ENCODE data around the gene NOVA2. TPM values are rescaled to one million over a fixed set of nuclear protein-coding genes. Genes with fewer than 3 reads are reported as not detected.

The NOVA2 gene
- polyA plus RNA-seq, 1 donor from 2014 or later: 9.3 TPM

- no peaks in the 10 kb centered on the region for H3K9me3 ChIP-seq (ENCODE audit: low read length)
- peak overlapping the region; percentile 46 for H3K4me2 ChIP-seq (ENCODE audit: low read length)
- TF ChIP-seq RAD21 (conservative IDR thresholded peaks at IDR 0.05) (peak; percentile 8), TAF1 (IDR thresholded peaks at IDR 0.05; ENCODE audit: low read depth) (no peak)
- no peaks in the 10 kb centered on the region for H3F3A ChIP-seq (ENCODE audit: insufficient read depth, low read length, poor library complexity, severe bottlenecking)
- peak overlapping the region; percentile 17 for H2AFZ ChIP-seq (ENCODE audit: low read depth, low read length)
- H3K9me2 ChIP-seq (ENCODE audit: insufficient read depth, low read length): no peaks in the 10 kb centered on the region
- no peaks in the 10 kb centered on the region for H4K20me1 ChIP-seq (ENCODE audit: insufficient read depth)
- peak overlapping the region; percentile 51 for H3K9ac ChIP-seq (ENCODE audit: low read length)
- peak overlapping the region; percentile 71 for H3K4me3 ChIP-seq (ENCODE audit: low read length)
- H3K27ac ChIP-seq (ENCODE audit: low read length): peak overlapping the region; percentile 54
- H3K27me3 ChIP-seq (ENCODE audit: insufficient read depth, low read depth, low read length): no peaks in the 10 kb centered on the region
- no peaks in the 10 kb centered on the region for H3K79me2 ChIP-seq (replicated peaks; ENCODE audit: insufficient read depth, low read length)
- H3K36me3 ChIP-seq (ENCODE audit: insufficient read depth, low read length): no peaks in the 10 kb centered on the region
These were observed 20.9 kb upstream of the NOVA2 start for GRCh38 chr19:45994456-45994997.

DNA sequence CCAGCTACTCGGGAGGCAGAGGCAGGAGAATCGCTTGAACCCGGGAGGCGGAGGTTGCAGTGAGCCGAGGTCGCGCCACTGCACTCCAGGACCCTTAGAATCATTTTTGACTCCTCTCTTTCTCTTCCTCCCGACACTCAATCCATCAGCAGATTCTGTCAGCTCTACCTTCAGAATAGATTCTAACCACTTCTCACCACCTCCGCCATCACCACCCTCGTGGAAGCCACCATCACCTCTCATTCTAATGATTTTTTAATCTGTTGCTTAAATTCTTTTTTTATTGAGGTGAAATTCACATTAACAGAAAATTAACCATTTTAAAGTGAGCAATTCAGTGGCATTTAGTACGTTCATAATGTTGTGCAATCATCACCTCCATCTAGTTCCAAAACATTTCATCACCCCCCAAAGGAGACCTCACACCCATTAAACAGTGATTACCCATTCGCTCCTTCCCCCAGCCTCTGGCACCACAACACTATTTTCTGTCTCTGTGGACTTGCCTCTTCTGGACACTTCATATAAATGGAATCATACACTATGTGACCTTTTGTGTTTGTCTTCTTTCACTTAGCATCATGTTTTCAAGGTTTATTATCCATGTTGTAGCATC lies 16.6 kb upstream of the NOVA2 start:
- no peaks in the 10 kb centered on the region for H3K79me2 ChIP-seq (replicated peaks; ENCODE audit: insufficient read depth, low read length)
- H3K36me3 ChIP-seq (ENCODE audit: insufficient read depth, low read length): no peaks in the 10 kb centered on the region
- no peak overlapping the region for H3K4me3 ChIP-seq (ENCODE audit: low read length)
- H3F3A ChIP-seq (ENCODE audit: insufficient read depth, low read length, poor library complexity, severe bottlenecking): no peaks in the 10 kb centered on the region
- no peak overlapping the region for H3K9ac ChIP-seq (ENCODE audit: low read length)
- no peaks in the 10 kb centered on the region for H3K27me3 ChIP-seq (ENCODE audit: insufficient read depth, low read depth, low read length)
- TF ChIP-seq, protein P1, sequence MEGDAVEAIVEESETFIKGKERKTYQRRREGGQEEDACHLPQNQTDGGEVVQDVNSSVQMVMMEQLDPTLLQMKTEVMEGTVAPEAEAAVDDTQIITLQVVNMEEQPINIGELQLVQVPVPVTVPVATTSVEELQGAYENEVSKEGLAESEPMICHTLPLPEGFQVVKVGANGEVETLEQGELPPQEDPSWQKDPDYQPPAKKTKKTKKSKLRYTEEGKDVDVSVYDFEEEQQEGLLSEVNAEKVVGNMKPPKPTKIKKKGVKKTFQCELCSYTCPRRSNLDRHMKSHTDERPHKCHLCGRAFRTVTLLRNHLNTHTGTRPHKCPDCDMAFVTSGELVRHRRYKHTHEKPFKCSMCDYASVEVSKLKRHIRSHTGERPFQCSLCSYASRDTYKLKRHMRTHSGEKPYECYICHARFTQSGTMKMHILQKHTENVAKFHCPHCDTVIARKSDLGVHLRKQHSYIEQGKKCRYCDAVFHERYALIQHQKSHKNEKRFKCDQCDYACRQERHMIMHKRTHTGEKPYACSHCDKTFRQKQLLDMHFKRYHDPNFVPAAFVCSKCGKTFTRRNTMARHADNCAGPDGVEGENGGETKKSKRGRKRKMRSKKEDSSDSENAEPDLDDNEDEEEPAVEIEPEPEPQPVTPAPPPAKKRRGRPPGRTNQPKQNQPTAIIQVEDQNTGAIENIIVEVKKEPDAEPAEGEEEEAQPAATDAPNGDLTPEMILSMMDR (IDR thresholded peaks at IDR 0.05; ENCODE audit: poor library complexity, severe bottlenecking): no peak
- no peak for TF ChIP-seq EP300 (conservative IDR thresholded peaks at IDR 0.05; ENCODE audit: poor library complexity, severe bottlenecking)
- TF ChIP-seq TAF1 (IDR thresholded peaks at IDR 0.05; ENCODE audit: low read depth): no peak
- no peak for TF ChIP-seq SMC3 (conservative IDR thresholded peaks at IDR 0.05; ENCODE audit: poor library complexity)
- TF ChIP-seq POLR2AphosphoS5 (IDR thresholded peaks at IDR 0.05): no peak
- no peak for TF ChIP-seq RAD21 (conservative IDR thresholded peaks at IDR 0.05)
- no peak for TF ChIP-seq EZH2 (IDR thresholded peaks at IDR 0.05; ENCODE audit: borderline replicate concordance, insufficient read depth, low read length, poor library complexity, severe bottlenecking)
- no peak for TF ChIP-seq REST (IDR thresholded peaks at IDR 0.05; ENCODE audit: borderline replicate concordance)
- no peak for TF ChIP-seq MXI1 (conservative IDR thresholded peaks at IDR 0.05; ENCODE audit: poor library complexity, severe bottlenecking)
- H2AFZ ChIP-seq (ENCODE audit: low read depth, low read length): no peak overlapping the region
- no peak overlapping the region for H3K4me2 ChIP-seq (ENCODE audit: low read length)
- H3K27ac ChIP-seq (ENCODE audit: low read length): no peak overlapping the region
- H4K20me1 ChIP-seq (ENCODE audit: insufficient read depth): no peaks in the 10 kb centered on the region
- H3K9me2 ChIP-seq (ENCODE audit: insufficient read depth, low read length): no peaks in the 10 kb centered on the region
- H3K9me3 ChIP-seq (ENCODE audit: low read length): no peaks in the 10 kb centered on the region

Measured in neural cell (in vitro differentiated cells).